GM10248 (cell line): ENCODE measurements around the gene BCO1.

Source experiments
- CTCF ChIA-PET: fragments of 300-600 bp; sonication (Branson Sonifier 250); formaldehyde crosslinking; extraction: SDS; loops from one replicate; lab custom pipeline; 2021; ENCODE audit warnings: antibody characterized with exemption; lab: Yijun Ruan, JAX
- POLR2A ChIA-PET: fragments of 350-650 bp; sonication (Branson Sonifier 250); formaldehyde crosslinking; extraction: SDS; loops from one replicate; lab custom pipeline; 2020; ENCODE audit warnings: antibody characterized with exemption; lab: Yijun Ruan, JAX
- DNase-seq: peaks from one replicate; pipeline ENCODE4 v3.0.0; 2012; ENCODE audit errors: extremely low spot score
- CTCF ChIP-seq: IDR thresholded peaks from 2 replicates; pipeline ENCODE4 v1.5.1; 2012; ENCODE audit warnings: mild to moderate bottlenecking, low read depth; ENCODE audit errors: extremely low read depth, missing control alignments, control extremely low read depth

BCO1 gene

GRCh38 chr16:81239367-81240121 lies 1.1 kb downstream of the BCO1 start:
- no peak for DNase-seq
- no peak for TF ChIP-seq CTCF
- POLR2A ChIA-PET: no interaction called here
- CTCF ChIA-PET: interaction anchor here (0.7 to 2.6 kb wide), 5 partner anchors 9 to 87 kb away, joined by 3 to 7 read pairs (median 3); no protein-coding TSS in a partner anchor

DNA sequence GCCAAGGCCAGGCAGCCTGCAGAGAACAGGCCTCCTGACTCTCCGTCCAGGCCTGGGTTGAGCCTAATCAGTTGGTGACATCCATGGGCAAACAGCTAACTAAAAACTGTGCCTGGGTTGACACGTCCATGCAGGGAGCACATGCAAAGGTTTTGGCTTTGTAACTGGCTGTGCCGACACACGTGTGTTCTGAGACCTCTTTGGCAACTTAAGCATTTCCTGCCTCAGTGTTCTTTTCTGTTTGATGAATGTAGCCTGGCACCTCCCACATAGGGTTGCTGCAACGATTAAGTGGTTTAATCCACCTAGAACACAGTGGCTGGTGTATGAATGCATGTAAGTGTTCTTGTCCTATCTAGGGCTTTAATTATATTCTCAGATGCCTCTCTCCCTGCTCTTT lies 3.2 kb downstream of the BCO1 start:
- ChIA-PET CTCF (no interaction called here), POLR2A (no interaction called here)
- no peak for TF ChIP-seq CTCF
- no peak for DNase-seq

- ChIA-PET POLR2A (no interaction called here), CTCF (no interaction called here)
- TF ChIP-seq CTCF: no peak
- DNase-seq: no peak
Measured at GRCh38 chr16:81242977-81243618, 4.6 kb downstream of the BCO1 start.

- no peak for TF ChIP-seq CTCF
- ChIA-PET CTCF (interaction anchor here (0.8 kb wide), 1 partner anchor 17 kb away, joined by 3 read pairs; no protein-coding TSS in a partner anchor), POLR2A (no interaction called here)
- no peak for DNase-seq
Measured at GRCh38 chr16:81243942-81244341, 5.5 kb downstream of the BCO1 start.

DNA sequence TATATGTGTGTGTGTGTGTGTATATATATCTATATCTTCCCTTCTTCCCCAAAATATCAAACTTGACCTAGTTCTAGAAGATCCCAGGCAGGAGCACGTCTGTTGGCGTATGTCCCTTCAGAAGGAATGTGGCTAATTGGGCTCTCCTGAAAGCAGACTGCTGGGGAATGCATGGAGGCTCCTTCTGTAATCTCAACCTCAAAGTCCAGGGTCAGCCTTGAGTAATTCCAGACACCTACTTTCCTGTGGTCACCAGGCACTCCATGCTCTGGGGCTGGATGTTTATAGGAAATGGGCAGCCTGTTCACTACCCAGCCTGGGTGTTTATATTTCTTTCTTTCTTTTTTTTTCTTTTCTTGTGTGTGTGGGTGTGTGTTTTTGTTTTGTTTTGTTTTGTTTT lies 13.4 kb downstream of the BCO1 start:
- DNase-seq: no peak
- TF ChIP-seq CTCF: no peak
- CTCF ChIA-PET: interaction anchor here (0.9 kb wide), 1 partner anchor 9 kb away, joined by 3 read pairs; no protein-coding TSS in a partner anchor
- POLR2A ChIA-PET: no interaction called here

GRCh38 chr16:81253141-81253540 lies 14.7 kb downstream of the BCO1 start:
- DNase-seq: no peak
- CTCF ChIA-PET: no interaction called here
- no peak for TF ChIP-seq CTCF
- POLR2A ChIA-PET: no interaction called here
